CD14-positive monocyte (primary cell): ENCODE measurements around the gene TMEM107. TPM values are rescaled to one million over a fixed set of nuclear protein-coding genes. Genes with fewer than 3 reads are reported as not detected.

ENCODE experiments used
- DNase-seq, 3 donors: peaks; one replicate each; pipeline ENCODE4 v3.0.0-alpha.2; 2011 to 2022
- H2AFZ ChIP-seq: 2 replicates; pipeline ENCODE4 v1.6.0; 2012; ENCODE audit warnings: mild to moderate bottlenecking, low read depth, low read length, inconsistent platforms; ENCODE audit not compliant: insufficient read depth, poor library complexity, severe bottlenecking
- H3K27ac ChIP-seq, 2 donors: 1 replicate in 1 of 2; 2 replicates in 1 of 2; pipeline ENCODE4 v1.5.1; 2012 to 2013; ENCODE audit warnings: low read length in 2 of 2, control low read depth in 1 of 2, inconsistent platforms in 1 of 2, low read depth in 1 of 2, mild to moderate bottlenecking in 1 of 2
- H3K27me3 ChIP-seq, 2 donors: one replicate each; pipeline versions ENCODE4 v1.6.0 to v1.6.1; 2011 to 2013; ENCODE audit warnings: low read length in 2 of 2; ENCODE audit not compliant: control insufficient read depth in 2 of 2, insufficient read depth in 2 of 2
- H3K36me3 ChIP-seq, 2 donors: replicated peaks in 1 of 2; 1 replicate in 1 of 2; 2 replicates in 1 of 2; pipeline versions ENCODE4 v1.5.1 to v1.6.1; 2012 to 2013; ENCODE audit warnings: low read length in 2 of 2, control low read depth in 1 of 2, inconsistent platforms in 1 of 2, mild to moderate bottlenecking in 1 of 2; ENCODE audit not compliant: insufficient read depth in 2 of 2, control insufficient read depth in 1 of 2
- H3K4me1 ChIP-seq, 2 donors: 1 replicate in 1 of 2; 2 replicates in 1 of 2; pipeline versions ENCODE4 v1.5.1 to v1.6.1; 2012 to 2013; ENCODE audit warnings: low read length in 2 of 2, control low read depth in 1 of 2, inconsistent platforms in 1 of 2, mild to moderate bottlenecking in 1 of 2, moderate library complexity in 1 of 2; ENCODE audit not compliant: insufficient read depth in 2 of 2, control insufficient read depth in 1 of 2
- H3K4me2 ChIP-seq: replicated peaks from 2 replicates; pipeline ENCODE3; 2012; ENCODE audit warnings: low read length, moderate library complexity, mild to moderate bottlenecking; ENCODE audit not compliant: poor library complexity, severe bottlenecking; ENCODE audit errors: extremely low read depth
- H3K4me3 ChIP-seq, 3 experiments: fragments of 200-600 bp in 1 of 3; sonication (generic) in 1 of 3; replicated peaks in 1 of 3; 1 replicate in 2 of 3; 2 replicates in 1 of 3; pipeline ENCODE4 v1.5.1; 2011 to 2013; ENCODE audit warnings: low read length in 3 of 3, mild to moderate bottlenecking in 3 of 3, control low read depth in 2 of 3, low read depth in 2 of 3, inconsistent platforms in 1 of 3, moderate library complexity in 1 of 3
- H3K79me2 ChIP-seq: 2 replicates; pipeline ENCODE4 v1.6.0; 2012; ENCODE audit warnings: mild to moderate bottlenecking, control low read depth, inconsistent platforms, low read length, moderate library complexity; ENCODE audit not compliant: insufficient read depth
- H3K9ac ChIP-seq: 2 replicates; pipeline ENCODE4 v1.6.0; 2017; ENCODE audit warnings: low read length, mild to moderate bottlenecking; ENCODE audit not compliant: insufficient read depth, poor library complexity, severe bottlenecking
- H3K9me3 ChIP-seq, 2 donors: replicated peaks in 1 of 2; 1 replicate in 1 of 2; 2 replicates in 1 of 2; pipeline versions ENCODE4 v1.5.1 to v1.6.1; 2012 to 2013; ENCODE audit warnings: low read length in 2 of 2, control low read depth in 1 of 2; ENCODE audit not compliant: control insufficient read depth in 1 of 2, insufficient read depth in 1 of 2
- H4K20me1 ChIP-seq: 2 replicates; pipeline ENCODE4 v1.6.0; 2012; ENCODE audit warnings: mild to moderate bottlenecking, low read length, control low read depth, moderate library complexity; ENCODE audit not compliant: insufficient read depth
- H3K27ac Mint-ChIP-seq, 7 donors: one replicate each; pipeline ENCODE4 v1.8.0; 2020; ENCODE audit warnings: mild to moderate bottlenecking in 7 of 7, mixed read lengths in 7 of 7, moderate library complexity in 6 of 7, inconsistent platforms in 2 of 7
- H3K27me3 Mint-ChIP-seq, 3 donors: one replicate each; pipeline ENCODE4 v1.8.0; 2021 to 2022; ENCODE audit warnings: low read depth in 3 of 3, mild to moderate bottlenecking in 3 of 3, mixed read lengths in 3 of 3, moderate library complexity in 3 of 3, inconsistent platforms in 1 of 3
- H3K36me3 Mint-ChIP-seq, 2 donors: one replicate each; pipeline ENCODE4 v1.8.0; 2020; ENCODE audit warnings: mixed read lengths in 2 of 2, inconsistent platforms in 1 of 2, mild to moderate bottlenecking in 1 of 2
- H3K4me1 Mint-ChIP-seq: one replicate; pipeline ENCODE4 v1.8.0; 2020; ENCODE audit warnings: mild to moderate bottlenecking, mixed read lengths
- H3K4me3 Mint-ChIP-seq, 2 donors: one replicate each; pipeline ENCODE4 v1.8.0; 2020; ENCODE audit warnings: mild to moderate bottlenecking in 2 of 2, mixed read lengths in 2 of 2, moderate library complexity in 1 of 2
- H3K9me3 Mint-ChIP-seq, 7 donors: one replicate each; pipeline ENCODE4 v1.8.0; 2020 to 2022; ENCODE audit warnings: mixed read lengths in 7 of 7, mild to moderate bottlenecking in 6 of 7, moderate library complexity in 6 of 7, inconsistent platforms in 2 of 7
- WGBS: methylation state at CpG from one replicate; pipeline ENCODE4 v1.1.5; 2013; ENCODE audit warnings: missing lambda C conversion rate; ENCODE audit not compliant: insufficient coverage; 5-methylcytosine and 5-hydroxymethylcytosine counted together
- intact Hi-C, 2 donors: fragments of 100-400 bp; cut with micrococcal nuclease; formaldehyde crosslinking; loops; one replicate each; pipeline versions ENCODE4 v1.15.0 to v1.15.1; 2023
- polyA plus RNA-seq, 3 donors: library from polyadenylated mRNA; depleted of rRNA in 1 of 3; unstranded in 2 of 3; stranded (reverse) in 1 of 3; fragments of 300-500 nt in 2 of 3; fragments of >200 nt in 1 of 3; fragmentation: Illumina TruSeq in 2 of 3; gene quantifications; 1 replicate in 2 of 3; 2 replicates in 1 of 3; pipeline ENCODE4 v1.2.3, GENCODE V29; 2012 to 2021
- TF ChIP-seq, protein P1 (sequence below): fragments of 200-600 bp; IDR thresholded peaks from one replicate; pipeline ENCODE4 v1.8.0; 2022; ENCODE audit warnings: antibody characterized with exemption, mild to moderate bottlenecking

Gene TMEM107
- polyA plus RNA-seq, 3 donors: 20.5 to 37.4 (median 31.4) TPM

DNA sequence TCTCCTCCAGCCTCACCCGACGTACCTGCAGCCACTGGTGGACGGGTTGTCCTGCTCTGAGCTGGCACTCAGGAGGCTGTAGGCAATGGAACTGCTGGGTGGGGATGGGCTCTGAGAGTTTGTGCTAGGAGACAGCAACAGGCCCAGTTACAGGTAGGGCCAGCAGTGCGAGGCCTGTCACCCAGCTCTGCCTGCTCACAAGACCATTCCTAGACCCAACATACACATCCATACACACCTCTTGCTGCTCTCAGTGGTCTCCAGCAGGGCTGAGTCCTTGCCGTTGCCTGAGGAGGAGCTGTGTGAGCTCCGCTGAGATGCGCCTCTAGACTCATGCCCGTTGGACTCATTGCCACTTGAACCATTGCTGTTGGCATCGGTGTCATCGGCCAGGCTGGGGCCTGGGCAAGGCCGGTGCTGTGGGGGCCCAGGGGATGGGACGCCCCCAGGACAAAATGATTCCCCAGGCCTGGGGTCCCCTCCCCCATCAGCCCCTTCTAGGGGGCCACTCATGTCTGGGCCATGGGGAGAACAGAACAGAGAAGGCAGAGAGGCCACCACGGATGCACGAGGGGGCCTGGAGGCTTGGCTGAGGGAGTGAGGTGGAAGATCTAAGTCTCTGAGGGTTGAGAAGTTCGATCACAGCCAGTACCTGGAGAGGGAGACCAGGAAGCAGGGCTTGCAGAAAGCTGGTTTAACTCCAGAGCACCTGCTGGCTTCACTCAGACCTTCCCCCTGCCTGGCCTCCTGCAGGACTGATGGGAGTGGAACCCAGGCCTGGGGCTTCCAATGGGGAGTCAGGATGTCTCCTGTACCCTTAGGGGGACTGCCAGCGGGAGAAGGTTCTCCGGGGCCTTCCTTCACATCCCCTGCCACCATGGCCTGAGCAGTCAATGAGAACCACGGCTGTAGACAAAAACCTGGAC, 25.7 kb downstream of the TMEM107 start:
- peak overlapping the region; percentile 3 to 99 for H3K27ac ChIP-seq
- peaks cover 90% of the 10 kb centered on the region for H4K20me1 ChIP-seq
- H3K4me3 ChIP-seq: peak overlapping the region; percentile 52 to 100 (median 88)
- intact Hi-C loops: loop anchor here in 1 of 2 donors (5.0 to 10.0 kb wide), 2 partner anchors 37 to 316 kb away; partner anchors contain the start of gene KDM6B
- H3K4me2 ChIP-seq: peak overlapping the region; percentile 97
- Mint-ChIP-seq H3K4me1 (peaks cover 28% of the 10 kb centered on the region), H3K36me3 (peaks cover 61 to 62% of the 10 kb centered on the region in 2 donors), H3K27me3 (peaks cover 0 to 14% (median 0%) of the 10 kb centered on the region in 3 donors), H3K9me3 (peaks cover 0 to 4% (median 0%) of the 10 kb centered on the region in 7 donors), H3K27ac (peak overlapping the region in 5 of 7 donors; percentile 56 to 98 (median 78)), H3K4me3 (peak overlapping the region; percentile 97 to 99)
- no peaks in the 10 kb centered on the region for H3K9me3 ChIP-seq
- peaks cover 48 to 53% of the 10 kb centered on the region in 2 donors for H3K36me3 ChIP-seq
- TF ChIP-seq, protein P1, sequence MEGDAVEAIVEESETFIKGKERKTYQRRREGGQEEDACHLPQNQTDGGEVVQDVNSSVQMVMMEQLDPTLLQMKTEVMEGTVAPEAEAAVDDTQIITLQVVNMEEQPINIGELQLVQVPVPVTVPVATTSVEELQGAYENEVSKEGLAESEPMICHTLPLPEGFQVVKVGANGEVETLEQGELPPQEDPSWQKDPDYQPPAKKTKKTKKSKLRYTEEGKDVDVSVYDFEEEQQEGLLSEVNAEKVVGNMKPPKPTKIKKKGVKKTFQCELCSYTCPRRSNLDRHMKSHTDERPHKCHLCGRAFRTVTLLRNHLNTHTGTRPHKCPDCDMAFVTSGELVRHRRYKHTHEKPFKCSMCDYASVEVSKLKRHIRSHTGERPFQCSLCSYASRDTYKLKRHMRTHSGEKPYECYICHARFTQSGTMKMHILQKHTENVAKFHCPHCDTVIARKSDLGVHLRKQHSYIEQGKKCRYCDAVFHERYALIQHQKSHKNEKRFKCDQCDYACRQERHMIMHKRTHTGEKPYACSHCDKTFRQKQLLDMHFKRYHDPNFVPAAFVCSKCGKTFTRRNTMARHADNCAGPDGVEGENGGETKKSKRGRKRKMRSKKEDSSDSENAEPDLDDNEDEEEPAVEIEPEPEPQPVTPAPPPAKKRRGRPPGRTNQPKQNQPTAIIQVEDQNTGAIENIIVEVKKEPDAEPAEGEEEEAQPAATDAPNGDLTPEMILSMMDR: no peak
- peak in 1 of 3 donors; percentile 9 for DNase-seq
- no peaks in the 10 kb centered on the region for H3K27me3 ChIP-seq
- peaks cover 23% of the 10 kb centered on the region for H3K79me2 ChIP-seq
- peak overlapping the region; percentile 78 for H3K9ac ChIP-seq
- peaks cover 40 to 55% of the 10 kb centered on the region in 2 donors for H3K4me1 ChIP-seq
- WGBS: 82% methylated on average over 13 of the region's 18 CpGs
- no peak overlapping the region for H2AFZ ChIP-seq

DNA sequence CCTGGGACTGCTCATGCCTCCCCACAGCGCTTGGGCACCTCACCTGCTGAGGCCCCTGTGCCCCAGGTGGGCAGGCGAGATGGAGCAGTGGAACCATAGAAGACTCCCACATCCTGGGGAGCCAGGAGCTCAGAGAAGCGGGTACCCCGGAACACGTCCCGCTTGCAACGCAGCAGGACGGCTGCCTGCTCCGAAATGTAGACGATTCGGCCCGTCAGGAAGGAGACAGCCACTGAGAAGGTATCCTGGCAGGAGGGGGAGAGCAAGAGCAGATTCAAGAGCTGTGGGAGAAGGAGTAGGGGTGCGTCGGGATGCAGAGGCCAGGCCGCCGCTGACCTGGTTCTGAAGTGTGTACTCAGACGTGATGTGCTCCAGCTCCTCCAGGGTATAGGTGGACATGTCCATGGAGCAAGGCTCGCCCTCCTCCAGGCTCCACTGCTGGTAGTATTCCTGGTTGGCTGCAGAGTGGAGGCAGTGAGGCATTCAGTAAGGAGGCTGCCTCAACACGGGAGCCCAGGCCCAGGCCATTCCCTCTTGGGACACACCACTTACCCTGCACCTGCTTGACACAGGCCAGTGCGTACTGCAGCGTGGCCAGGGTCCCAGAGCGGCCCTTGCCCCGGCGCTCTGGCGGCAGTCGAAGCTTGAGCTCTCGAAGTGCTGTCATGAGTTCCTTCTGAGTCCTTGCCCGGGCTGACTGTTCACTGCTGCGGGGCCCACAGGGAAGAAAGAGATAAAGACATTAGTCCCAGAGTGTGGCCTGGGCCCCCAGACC, 26.6 kb downstream of the TMEM107 start:
- peaks cover 28% of the 10 kb centered on the region for H3K4me1 Mint-ChIP-seq
- Histone ChIP-seq H3K9ac (no peak overlapping the region), H3K4me2 (no peak overlapping the region), H2AFZ (no peak overlapping the region), H3K4me3 (no peak overlapping the region), H3K9me3 (no peaks in the 10 kb centered on the region), H3K27me3 (no peaks in the 10 kb centered on the region), H3K36me3 (peaks cover 56 to 62% of the 10 kb centered on the region in 2 donors), H3K4me1 (peaks cover 31 to 46% of the 10 kb centered on the region in 2 donors), H3K79me2 (peaks cover 19% of the 10 kb centered on the region), H4K20me1 (peaks cover 90% of the 10 kb centered on the region), H3K27ac (no peak overlapping the region)
- intact Hi-C loops: loop anchor here in 1 of 2 donors (5.0 to 10.0 kb wide), 2 partner anchors 38 to 315 kb away; partner anchors contain the start of gene KDM6B
- H3K9me3 Mint-ChIP-seq: peaks cover 0 to 4% (median 0%) of the 10 kb centered on the region in 7 donors
- WGBS: 97% methylated on average over 28 of the region's 29 CpGs
- DNase-seq: no peak
- peak overlapping the region in 1 of 2 donors; percentile 12 for H3K4me3 Mint-ChIP-seq
- H3K27me3 Mint-ChIP-seq: peaks cover 0 to 14% (median 0%) of the 10 kb centered on the region in 3 donors
- H3K27ac Mint-ChIP-seq: peak overlapping the region in 3 of 7 donors; percentile 13 to 74 (median 15)
- H3K36me3 Mint-ChIP-seq: peaks cover 63 to 70% of the 10 kb centered on the region in 2 donors
- TF ChIP-seq, protein P1: no peak
